GM21825 (cell line): ENCODE measurements around the gene WBP1.
A peak's percentile ranks its signal among the peaks of the same experiment; 100 is the strongest.
"Not testable (repeated sequence)": the region's sequence is repeated elsewhere in the genome, so short reads cannot be mapped to it uniquely, and the experiment has no call there.

ENCODE experiments used
- ATAC-seq: cut with Tn5 transposase; IDR thresholded peaks from one replicate; pipeline ENCODE4 v1.9.1; 2021; ENCODE audit warnings: mild to moderate bottlenecking, moderate library complexity; ENCODE audit not compliant: unreplicated experiment

Gene WBP1

GRCh38 chr2:74481431-74481830, 23.2 kb downstream of the WBP1 start:
- no peak for ATAC-seq

GRCh38 chr2:74481961-74482800, 23.9 kb downstream of the WBP1 start:
- ATAC-seq, result peak; percentile 39

GRCh38 chr2:74482801-74483674, 24.8 kb downstream of the WBP1 start, which contains the start of the genes CCDC142 and TTC31:
CCDC142 (minus strand) TSS chr2:74482998; CDS start chr2:74482837, 161 bp downstream.
TTC31 (plus strand) TSS chr2:74483081; CDS start chr2:74483096, 15 bp downstream.
- peak; percentile 87 for ATAC-seq

- not testable (repeated sequence) for ATAC-seq
Measured at GRCh38 chr2:74483675-74484164, 25.5 kb downstream of the WBP1 start.

GRCh38 chr2:74486141-74486540, 27.9 kb downstream of the WBP1 start:
- no peak for ATAC-seq

GRCh38 chr2:74488643-74489481, 30.6 kb downstream of the WBP1 start:
- no peak for ATAC-seq

GRCh38 chr2:74489906-74490305, 31.7 kb downstream of the WBP1 start:
- ATAC-seq, result no peak

- no peak for ATAC-seq
Measured at GRCh38 chr2:74491648-74492544, 33.7 kb downstream of the WBP1 start.

GRCh38 chr2:74493546-74493945, 35.3 kb downstream of the WBP1 start:
- ATAC-seq, result no peak

GRCh38 chr2:74495440-74495839, 37.2 kb downstream of the WBP1 start:
- ATAC-seq, result no peak

GRCh38 chr2:74496997-74497776, 38.9 kb downstream of the WBP1 start:
- no peak for ATAC-seq

GRCh38 chr2:74497777-74498499, 39.7 kb downstream of the WBP1 start:
- ATAC-seq, result no peak

GRCh38 chr2:74498500-74499266, 40.4 kb downstream of the WBP1 start:
- no peak for ATAC-seq

GRCh38 chr2:74499267-74499939, 41.2 kb downstream of the WBP1 start, which contains the start of gene LBX2:
LBX2 (minus strand) TSS chr2:74499603; CDS start chr2:74499537, 66 bp downstream.
- ATAC-seq, result no peak

GRCh38 chr2:74499940-74500577, 41.8 kb downstream of the WBP1 start:
- no peak for ATAC-seq

- ATAC-seq, result no peak
Measured at GRCh38 chr2:74500578-74500946, 42.3 kb downstream of the WBP1 start.
